Activated B cell treated with CpG ODN at 0.5 μM for 24 hours (primary cell): ENCODE results near the gene PCGF3. TPM values are rescaled to one million over a fixed set of nuclear protein-coding genes. Genes with fewer than 3 reads are reported as not detected.
"Not testable (repeated sequence)": the region's sequence is repeated elsewhere in the genome, so short reads cannot be mapped to it uniquely, and the experiment has no call there.

Experiments used
- ATAC-seq: fragments of 200-7000 bp; cut with Tn5 transposase; one replicate; pipeline ENCODE4 v1.10.0; 2021; ENCODE audit warnings: low read depth, mild to moderate bottlenecking, moderate library complexity
- CTCF ChIA-PET: fragments of 350-600 bp; sonication (Branson Sonifier 250); formaldehyde crosslinking; loops from one replicate; lab custom pipeline; 2021; ENCODE audit warnings: antibody characterized with exemption; lab: Charles Lee
- POLR2A ChIA-PET: fragments of 350-600 bp; sonication (Branson Sonifier 250); formaldehyde crosslinking; loops from one replicate; lab custom pipeline; 2021; ENCODE audit warnings: antibody characterized with exemption; lab: Charles Lee
- DNase-seq: peaks from one replicate; pipeline ENCODE4 v3.0.0; 2022
- H3K27ac Mint-ChIP-seq: one replicate; pipeline ENCODE4 v1.8.0; 2020; ENCODE audit warnings: mixed read lengths
- H3K27me3 Mint-ChIP-seq: one replicate; pipeline ENCODE4 v1.8.0; 2021; ENCODE audit warnings: mixed read lengths
- H3K36me3 Mint-ChIP-seq: one replicate; pipeline ENCODE4 v1.8.0; 2021; ENCODE audit warnings: low read depth, mixed read lengths
- H3K4me1 Mint-ChIP-seq: one replicate; pipeline ENCODE4 v1.8.0; 2021; ENCODE audit warnings: mixed read lengths
- H3K4me3 Mint-ChIP-seq: one replicate; pipeline ENCODE4 v1.8.0; 2020; ENCODE audit warnings: mild to moderate bottlenecking, mixed read lengths
- H3K9me3 Mint-ChIP-seq: one replicate; pipeline ENCODE4 v1.8.0; 2020; ENCODE audit warnings: mixed read lengths
- CTCF ChIP-seq: fragments of 200-600 bp; IDR thresholded peaks from one replicate; pipeline ENCODE4 v1.8.0; 2022; ENCODE audit warnings: antibody characterized with exemption, mild to moderate bottlenecking
- intact Hi-C: fragments of 100-400 bp; cut with micrococcal nuclease; formaldehyde crosslinking; loops from one replicate; pipeline ENCODE4 v1.15.1; 2024
- total RNA-seq: library from RNA; stranded (reverse); gene quantifications from 2 replicates; pipeline ENCODE4 v1.2.3, GENCODE V29; 2022

PCGF3 gene
- total RNA-seq, 1 donor from 2014 or later = 59.2 TPM

- peaks cover 3% of the 10 kb centered on the region for H3K27me3 Mint-ChIP-seq
- TF ChIP-seq CTCF = no peak
- no peak overlapping the region for H3K4me3 Mint-ChIP-seq
- no peaks in the 10 kb centered on the region for H3K9me3 Mint-ChIP-seq
- H3K27ac Mint-ChIP-seq = no peak overlapping the region
- intact Hi-C loops = no loop called here
- no peaks in the 10 kb centered on the region for H3K4me1 Mint-ChIP-seq
- ChIA-PET CTCF (no interaction called here), POLR2A (no interaction called here)
- H3K36me3 Mint-ChIP-seq = no peaks in the 10 kb centered on the region
- ATAC-seq (no peak), DNase-seq (no peak)
Measured at GRCh38 chr4:687971-688853, 17.4 kb upstream of the PCGF3 start.

- DNase-seq (no peak), ATAC-seq (peak; percentile 58)
- no peak for TF ChIP-seq CTCF
- ChIA-PET POLR2A (interaction anchor here (1.0 to 1.5 kb wide), 2 partner anchors 10 to 13 kb away, joined by 3 read pairs; no protein-coding TSS in a partner anchor), CTCF (no interaction called here)
- Mint-ChIP-seq H3K27ac (no peak within 1 kb of the TSS), H3K36me3 (no peaks in the 10 kb centered on the region), H3K27me3 (peaks cover 3% of the 10 kb centered on the region), H3K4me1 (no peaks in the 10 kb centered on the region), H3K4me3 (peak within 1 kb of the TSS; percentile 38), H3K9me3 (no peaks in the 10 kb centered on the region)
- intact Hi-C loops = no loop called here
Measured at GRCh38 chr4:688854-689681, 16.6 kb upstream of the PCGF3 start, which contains the start of gene SLC49A3. Gene SLC49A3, minus strand, starts transcription at chr4:689151. Its CDS starts 24 bp downstream, at chr4:689127.

GRCh38 chr4:689723-690122 lies 15.9 kb upstream of the PCGF3 start:
- H3K9me3 Mint-ChIP-seq = no peaks in the 10 kb centered on the region
- no peak overlapping the region for H3K27ac Mint-ChIP-seq
- ATAC-seq = no peak
- peaks cover 3% of the 10 kb centered on the region for H3K27me3 Mint-ChIP-seq
- intact Hi-C loops = no loop called here
- H3K4me3 Mint-ChIP-seq = no peak overlapping the region
- no peak for DNase-seq
- ChIA-PET CTCF (no interaction called here), POLR2A (interaction anchor here (1.0 to 1.5 kb wide), 2 partner anchors 10 to 14 kb away, joined by 3 read pairs; no protein-coding TSS in a partner anchor)
- no peaks in the 10 kb centered on the region for H3K4me1 Mint-ChIP-seq
- no peak for TF ChIP-seq CTCF
- no peaks in the 10 kb centered on the region for H3K36me3 Mint-ChIP-seq

- no peaks in the 10 kb centered on the region for H3K36me3 Mint-ChIP-seq
- H3K27ac Mint-ChIP-seq = no peak overlapping the region
- ChIA-PET CTCF (no interaction called here), POLR2A (interaction anchor here (1.7 kb wide), 1 partner anchor 12 kb away, joined by 4 read pairs; no protein-coding TSS in a partner anchor)
- H3K4me1 Mint-ChIP-seq = no peaks in the 10 kb centered on the region
- no peak overlapping the region for H3K4me3 Mint-ChIP-seq
- DNase-seq (no peak), ATAC-seq (no peak)
- intact Hi-C loops = no loop called here
- no peak for TF ChIP-seq CTCF
- H3K9me3 Mint-ChIP-seq = no peaks in the 10 kb centered on the region
- H3K27me3 Mint-ChIP-seq = no peaks in the 10 kb centered on the region
Measured at GRCh38 chr4:692771-693554, 12.7 kb upstream of the PCGF3 start.

GRCh38 chr4:694341-694940 lies 11.2 kb upstream of the PCGF3 start:
- H3K4me1 Mint-ChIP-seq, H3K27ac Mint-ChIP-seq, H3K9me3 Mint-ChIP-seq, H3K36me3 Mint-ChIP-seq, ATAC-seq, H3K27me3 Mint-ChIP-seq, DNase-seq, H3K4me3 Mint-ChIP-seq, CTCF ChIA-PET, intact Hi-C loops: not testable (repeated sequence)
- POLR2A ChIA-PET = interaction anchor here (0.6 kb wide), 1 partner anchor 229 kb away, joined by 4 read pairs; no protein-coding TSS in a partner anchor
